Endothelial cell of umbilical vein (primary cell): ENCODE measurements around the gene TMCC3. TPM values are rescaled to one million over a fixed set of nuclear protein-coding genes. Genes with fewer than 3 reads are reported as not detected.

Experiments
- BruUV-seq: library from RNA; stranded (reverse); fragments of 400-500 nt; replicated peaks from 2 replicates; lab custom pipeline; 2021; lab: Mats Ljungman, UMichigan
- CTCF ChIA-PET: fragments of 300-600, 350-600 bp; sonication (Branson Sonifier 250); formaldehyde crosslinking; loops from one replicate; lab custom pipeline; 2021; ENCODE audit warnings: antibody characterized with exemption, inconsistent platforms; lab: Charles Lee
- POLR2A ChIA-PET: fragments of 300-600, 350-600 bp; sonication (Branson Sonifier 250); formaldehyde crosslinking; loops from one replicate; lab custom pipeline; 2021; ENCODE audit warnings: antibody characterized with exemption, inconsistent platforms; lab: Charles Lee
- DNase-seq: peaks from one replicate; pipeline ENCODE4 v3.0.0-alpha.2; 2011; ENCODE audit warnings: low read depth, low spot score
- FAIRE-seq: peaks from 2 replicates; lab custom pipeline; 2011; peaks lifted over from hg19 to GRCh38; lab: Jason Lieb, UNC
- H2AFZ ChIP-seq: 2 replicates; pipeline ENCODE4 v1.6.0; 2012; ENCODE audit warnings: low read depth, low read length, control low read depth, inconsistent platforms
- H3K27ac ChIP-seq: 2 replicates; pipeline ENCODE4 v1.5.1; 2011; ENCODE audit warnings: low read depth, mild to moderate bottlenecking, control low read depth, low read length, moderate library complexity; ENCODE audit not compliant: insufficient read depth
- H3K27me3 ChIP-seq, 2 experiments: 2 replicates each; pipeline versions ENCODE4 v1.6.0 to v1.6.1; 2011; ENCODE audit warnings: low read length in 2 of 2, mixed read lengths in 1 of 2; ENCODE audit not compliant: control insufficient read depth in 2 of 2, insufficient read depth in 2 of 2
- H3K36me3 ChIP-seq, 2 experiments: 2 replicates in 1 of 2; 3 replicates in 1 of 2; pipeline ENCODE4 v1.5.1; 2011; ENCODE audit warnings: low read length in 2 of 2, mild to moderate bottlenecking in 1 of 2, moderate library complexity in 1 of 2; ENCODE audit not compliant: control insufficient read depth in 2 of 2, insufficient read depth in 2 of 2; ENCODE audit errors: extremely low read depth in 1 of 2
- H3K4me1 ChIP-seq: 3 replicates; pipeline ENCODE4 v1.5.1; 2011; ENCODE audit warnings: mild to moderate bottlenecking, low read length; ENCODE audit not compliant: control insufficient read depth, insufficient read depth; ENCODE audit errors: extremely low read depth
- H3K4me2 ChIP-seq: 2 replicates; pipeline ENCODE4 v1.6.1; 2011; ENCODE audit warnings: low read length, control low read depth, mixed read lengths; ENCODE audit not compliant: insufficient read depth
- H3K4me3 ChIP-seq, 3 experiments: fragments of 200-600 bp in 1 of 3; sonication (generic), shearing (Covaris generic) in 1 of 3; replicated peaks in 1 of 3; 2 replicates each; pipeline ENCODE4 v1.5.1; 2011 to 2016; ENCODE audit warnings: control low read depth in 3 of 3, low read length in 3 of 3, mild to moderate bottlenecking in 2 of 3, inconsistent platforms in 1 of 3, low read depth in 1 of 3, moderate library complexity in 1 of 3; ENCODE audit not compliant: insufficient read depth in 1 of 3
- H3K79me2 ChIP-seq: 2 replicates; pipeline ENCODE4 v1.6.0; 2012; ENCODE audit warnings: low read length, inconsistent platforms; ENCODE audit not compliant: control insufficient read depth, insufficient read depth
- H3K9ac ChIP-seq: replicated peaks from 2 replicates; pipeline ENCODE3; 2011; ENCODE audit warnings: low read length, control low read depth; ENCODE audit not compliant: insufficient read depth; ENCODE audit errors: extremely low read depth
- H3K9me1 ChIP-seq: replicated peaks from 3 replicates; pipeline ENCODE4 v1.6.0; 2011; ENCODE audit warnings: mild to moderate bottlenecking, low read length; ENCODE audit not compliant: control insufficient read depth, insufficient read depth; ENCODE audit errors: extremely low read depth
- H3K9me3 ChIP-seq: replicated peaks from 2 replicates; pipeline ENCODE4 v1.5.1; 2012; ENCODE audit warnings: low read length, inconsistent platforms; ENCODE audit not compliant: control insufficient read depth, insufficient read depth
- H4K20me1 ChIP-seq: replicated peaks from 2 replicates; pipeline ENCODE3; 2011; ENCODE audit warnings: mild to moderate bottlenecking, low read length; ENCODE audit not compliant: control insufficient read depth, insufficient read depth; ENCODE audit errors: extremely low read depth
- CTCF ChIP-seq, 2 donors: IDR thresholded peaks; 1 replicate in 1 of 2; 2 replicates in 1 of 2; pipeline ENCODE4 v1.5.1; 2011; ENCODE audit warnings: low read length in 2 of 2, mild to moderate bottlenecking in 2 of 2, moderate library complexity in 2 of 2, control low read depth in 1 of 2, inconsistent platforms in 1 of 2, low read depth in 1 of 2; ENCODE audit not compliant: insufficient read depth in 1 of 2; ENCODE audit errors: extremely low read depth in 1 of 2
- EZH2 ChIP-seq: IDR thresholded peaks from 2 replicates; pipeline ENCODE4 v1.6.1; 2012; ENCODE audit warnings: borderline replicate concordance, low read depth, mild to moderate bottlenecking, moderate library complexity, low read length, inconsistent platforms; ENCODE audit not compliant: severe bottlenecking
- FOS ChIP-seq: IDR thresholded peaks from 2 replicates; pipeline ENCODE4 v1.6.1; 2011; ENCODE audit warnings: mild to moderate bottlenecking, low read length, moderate library complexity, borderline replicate concordance; ENCODE audit not compliant: insufficient read depth
- GATA2 ChIP-seq: IDR thresholded peaks from 2 replicates; pipeline ENCODE4 v1.7.0; 2011; ENCODE audit warnings: low read depth, mild to moderate bottlenecking, moderate library complexity, mixed read lengths, low read length; ENCODE audit not compliant: insufficient read length, insufficient read depth
- JUN ChIP-seq: IDR thresholded peaks from 2 replicates; pipeline ENCODE4 v1.6.1; 2011; ENCODE audit warnings: borderline replicate concordance, low read depth; ENCODE audit not compliant: insufficient read length, insufficient read depth
- MAX ChIP-seq: IDR thresholded peaks from 2 replicates; pipeline ENCODE4 v1.6.1; 2011; ENCODE audit not compliant: insufficient read depth, insufficient read length
- MYC ChIP-seq: IDR thresholded peaks from one replicate; pipeline ENCODE4 v1.6.1; 2011; ENCODE audit warnings: mild to moderate bottlenecking, low read depth, low read length
- POLR2A ChIP-seq: IDR thresholded peaks from 2 replicates; pipeline ENCODE4 v1.6.1; 2012; ENCODE audit warnings: low read depth, mild to moderate bottlenecking, control low read depth, low read length
- POLR2AphosphoS5 ChIP-seq: IDR thresholded peaks from 2 replicates; pipeline ENCODE4 v1.6.1; 2012; ENCODE audit warnings: low read depth, mild to moderate bottlenecking, control low read depth, low read length, moderate library complexity; ENCODE audit not compliant: insufficient read depth
- dilution Hi-C: fragments of 300-500 bp; cut with MboI; formaldehyde crosslinking; loops from one replicate; pipeline ENCODE4 v1.15.0; 2019; ENCODE audit warnings: low sequenced_read_pairs; ENCODE audit not compliant: extremely low pct_ligation_motif_present
- intact Hi-C: fragments of 100-400 bp; cut with micrococcal nuclease; formaldehyde crosslinking; loops from one replicate; pipeline ENCODE4 v1.10.0; 2022
- polyA plus RNA-seq, 4 experiments: library from polyadenylated mRNA; depleted of rRNA in 3 of 4; stranded (reverse) in 3 of 4; unstranded in 1 of 4; fragments of >200 nt; gene quantifications; 2 replicates each; pipeline versions ENCODE4 v1.2.1 to v1.2.3, GENCODE V29; 2011 to 2012; ENCODE audit warnings: missing spikeins in 1 of 4
- total RNA-seq: library from RNA; stranded (reverse); gene quantifications from 2 replicates; pipeline ENCODE4 v1.2.3, GENCODE V29; 2021

Gene TMCC3
- total and polyA plus RNA-seq, 2 donors (not counting 3 experiments of a cell fraction or from before 2014, with no cell fraction given), result 13.5 to 30.4 TPM

- no peaks in the 10 kb centered on the region for H3K9me3 ChIP-seq
- no peak for DNase-seq
- no peak for FAIRE-seq
- no peak overlapping the region for H3K4me2 ChIP-seq
- H3K4me3 ChIP-seq, result no peak overlapping the region
- TF ChIP-seq MAX, result no peak
- TF ChIP-seq EZH2, result no peak
- TF ChIP-seq MYC, result no peak
- TF ChIP-seq JUN, result no peak
- no peak for TF ChIP-seq POLR2A
- no peak for TF ChIP-seq FOS
- TF ChIP-seq CTCF (IDR thresholded peaks at IDR 0.05; ENCODE audit: extremely low read depth in 1 of 2, insufficient read depth in 1 of 2, low read depth in 1 of 2, low read length in 2 of 2), result no peak
- no peak for TF ChIP-seq GATA2
- no peak for TF ChIP-seq POLR2AphosphoS5
- no peaks in the 10 kb centered on the region for H3K4me1 ChIP-seq
- H3K9me1 ChIP-seq, result no peaks in the 10 kb centered on the region
- H3K27ac ChIP-seq, result no peak overlapping the region
- no peaks in the 10 kb centered on the region for H3K79me2 ChIP-seq
- no peaks in the 10 kb centered on the region for H3K36me3 ChIP-seq
- intact Hi-C loops (no loop called here), dilution Hi-C loops (no loop called here)
- H2AFZ ChIP-seq, result no peak overlapping the region
- H3K27me3 ChIP-seq, result no peaks in the 10 kb centered on the region
- ChIA-PET CTCF (interaction anchor here (1.3 kb wide), 1 partner anchor 212 kb away, joined by 3 read pairs; no protein-coding TSS in a partner anchor), POLR2A (no interaction called here)
- H3K9ac ChIP-seq, result no peak overlapping the region
- H4K20me1 ChIP-seq, result no peaks in the 10 kb centered on the region
- BruUV-seq, result no TSS peak
These were observed 98.5 kb downstream of the TMCC3 start for GRCh38 chr12:94551810-94552209.
